Subcutaneous abdominal adipose tissue (tissue), 5 donors: ENCODE measurements around the gene VWA5B1.
"Not testable (repeated sequence)": the region's sequence is repeated elsewhere in the genome, so short reads cannot be mapped to it uniquely, and the experiment has no call there.

Source experiments
- H3K27ac ChIP-seq: one replicate; pipeline ENCODE4 v1.7.0; 2013; ENCODE audit warnings: low read depth, mild to moderate bottlenecking, inconsistent platforms, low read length, moderate library complexity
- H3K27me3 ChIP-seq, 5 donors: one replicate each; pipeline ENCODE4 v1.7.0; 2013; ENCODE audit warnings: low read length in 5 of 5, inconsistent platforms in 1 of 5; ENCODE audit not compliant: control insufficient read depth in 5 of 5, insufficient read depth in 4 of 5
- H3K36me3 ChIP-seq, 5 donors: one replicate each; pipeline ENCODE4 v1.7.0; 2013; ENCODE audit warnings: low read length in 5 of 5; ENCODE audit not compliant: control insufficient read depth in 5 of 5, insufficient read depth in 5 of 5
- H3K4me1 ChIP-seq, 5 donors: one replicate each; pipeline ENCODE4 v1.7.0; 2013; ENCODE audit warnings: low read length in 5 of 5, mild to moderate bottlenecking in 3 of 5, moderate library complexity in 1 of 5; ENCODE audit not compliant: control insufficient read depth in 5 of 5, insufficient read depth in 5 of 5
- H3K4me3 ChIP-seq, 5 donors: one replicate each; pipeline ENCODE4 v1.7.0; 2013; ENCODE audit warnings: low read length in 5 of 5, low read depth in 1 of 5
- H3K9ac ChIP-seq, 5 donors: one replicate each; pipeline ENCODE4 v1.7.0; 2013; ENCODE audit warnings: low read length in 5 of 5, mild to moderate bottlenecking in 4 of 5, moderate library complexity in 3 of 5
- H3K9me3 ChIP-seq, 5 donors: one replicate each; pipeline ENCODE4 v1.7.0; 2013; ENCODE audit warnings: low read length in 5 of 5; ENCODE audit not compliant: control insufficient read depth in 5 of 5
- donor health status: healthy.
- donor health status: healthy.
- donor health status: healthy.
- donor health status: healthy.
- donor health status: healthy.

The VWA5B1 gene

DNA sequence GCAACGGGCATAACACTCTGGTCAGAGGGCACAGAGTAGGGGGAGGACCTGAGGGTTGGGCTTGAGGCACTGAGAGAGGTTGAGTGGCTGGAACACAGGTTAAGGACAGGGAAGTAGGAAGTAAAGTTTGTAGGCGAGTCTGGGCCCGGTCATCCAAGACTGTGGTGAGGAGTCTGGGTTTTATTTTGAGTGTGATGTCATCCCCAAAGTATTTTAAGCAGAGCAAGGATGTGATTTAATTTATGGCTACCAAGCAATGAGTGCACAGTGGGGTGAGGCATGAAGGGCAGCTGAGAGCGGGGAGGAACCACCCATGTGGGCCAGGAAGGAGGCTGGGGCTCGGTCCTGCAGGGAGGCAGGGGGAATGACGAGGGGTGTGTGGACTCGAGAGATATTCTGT is 11.2 kb upstream of the VWA5B1 start:
- peaks cover 0 to 11% (median 2%) of the 10 kb centered on the region in 5 donors for H3K27me3 ChIP-seq
- H3K9me3 ChIP-seq: no peaks in the 10 kb centered on the region
- no peaks in the 10 kb centered on the region for H3K36me3 ChIP-seq
- H3K9ac ChIP-seq: no peak overlapping the region
- H3K27ac ChIP-seq: no peak overlapping the region
- no peak overlapping the region for H3K4me3 ChIP-seq
- no peaks in the 10 kb centered on the region for H3K4me1 ChIP-seq

DNA sequence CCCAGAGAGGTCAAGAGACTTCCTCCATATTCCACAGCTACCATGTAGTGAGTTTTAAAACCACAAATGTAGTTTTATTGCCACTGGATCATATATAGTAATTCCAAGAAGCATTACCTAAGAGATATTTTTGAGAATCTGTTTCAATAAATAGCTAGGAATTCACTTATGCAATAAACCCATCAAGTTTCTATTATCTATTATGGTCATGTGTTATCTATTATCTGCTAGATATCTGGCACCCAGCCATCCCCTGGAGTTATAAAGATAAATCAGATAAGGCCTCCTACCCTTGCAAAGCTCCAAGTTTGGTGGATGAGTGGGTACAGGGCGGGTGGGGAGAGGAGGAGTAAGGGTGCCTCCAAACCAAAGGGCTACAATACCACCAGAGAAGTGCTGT is 10.3 kb upstream of the VWA5B1 start:
- no peak overlapping the region for H3K27ac ChIP-seq
- H3K27me3 ChIP-seq: peaks cover 0 to 13% (median 2%) of the 10 kb centered on the region in 5 donors
- no peaks in the 10 kb centered on the region for H3K36me3 ChIP-seq
- H3K9ac ChIP-seq: no peak overlapping the region
- no peaks in the 10 kb centered on the region for H3K4me1 ChIP-seq
- H3K9me3 ChIP-seq: peaks cover 0 to 2% (median 0%) of the 10 kb centered on the region in 5 donors
- H3K4me3 ChIP-seq: no peak overlapping the region

DNA sequence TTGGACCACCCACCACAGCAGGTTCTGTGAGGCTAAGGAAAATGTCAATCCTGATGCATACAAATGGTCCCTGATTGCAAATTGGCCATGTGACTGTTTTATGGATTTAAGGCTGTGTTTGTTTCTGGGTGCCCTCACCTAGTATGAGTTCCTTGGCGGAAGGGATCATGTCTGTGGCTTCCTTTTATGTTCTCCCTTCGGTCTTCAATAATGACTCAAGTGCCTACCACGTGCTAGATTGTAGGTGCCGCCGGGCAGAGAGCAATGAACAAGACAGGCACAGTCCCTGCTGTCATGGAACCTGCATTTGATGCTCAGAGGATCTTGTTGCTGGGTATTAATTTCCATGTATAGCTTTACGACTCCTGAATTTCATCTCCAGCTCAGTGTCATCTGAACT is 9.8 kb upstream of the VWA5B1 start:
- Histone ChIP-seq H3K27me3 (peaks cover 0 to 8% (median 2%) of the 10 kb centered on the region in 5 donors), H3K36me3 (no peaks in the 10 kb centered on the region), H3K4me1 (no peaks in the 10 kb centered on the region), H3K4me3 (no peak overlapping the region), H3K27ac (no peak overlapping the region), H3K9ac (no peak overlapping the region), H3K9me3 (peaks cover 0 to 6% (median 0%) of the 10 kb centered on the region in 5 donors)

DNA sequence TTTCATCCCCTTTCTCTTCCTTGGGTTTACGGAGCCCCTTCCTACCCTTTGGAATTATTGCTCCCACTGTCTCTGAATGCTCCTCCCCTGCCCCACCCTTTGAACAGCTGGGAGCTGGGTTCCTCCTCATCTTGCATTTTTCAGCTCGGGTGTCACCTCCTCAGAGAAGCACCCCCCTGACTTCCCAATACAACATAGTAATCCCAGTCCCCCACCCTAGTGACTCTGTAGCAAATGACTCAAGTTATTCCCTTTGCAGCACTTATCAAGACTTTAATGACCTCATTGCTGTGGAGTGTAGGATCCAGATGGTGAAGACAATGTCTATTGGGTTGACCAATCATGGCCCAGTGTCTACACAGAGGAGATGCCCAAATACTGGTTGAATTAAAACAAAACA is 8.9 kb upstream of the VWA5B1 start:
- peaks cover 0 to 3% (median 0%) of the 10 kb centered on the region in 5 donors for H3K27me3 ChIP-seq
- H3K27ac ChIP-seq: no peak overlapping the region
- H3K9ac ChIP-seq: no peak overlapping the region
- no peaks in the 10 kb centered on the region for H3K36me3 ChIP-seq
- H3K4me3 ChIP-seq: no peak overlapping the region
- no peaks in the 10 kb centered on the region for H3K4me1 ChIP-seq
- H3K9me3 ChIP-seq: peaks cover 0 to 6% (median 0%) of the 10 kb centered on the region in 5 donors

DNA sequence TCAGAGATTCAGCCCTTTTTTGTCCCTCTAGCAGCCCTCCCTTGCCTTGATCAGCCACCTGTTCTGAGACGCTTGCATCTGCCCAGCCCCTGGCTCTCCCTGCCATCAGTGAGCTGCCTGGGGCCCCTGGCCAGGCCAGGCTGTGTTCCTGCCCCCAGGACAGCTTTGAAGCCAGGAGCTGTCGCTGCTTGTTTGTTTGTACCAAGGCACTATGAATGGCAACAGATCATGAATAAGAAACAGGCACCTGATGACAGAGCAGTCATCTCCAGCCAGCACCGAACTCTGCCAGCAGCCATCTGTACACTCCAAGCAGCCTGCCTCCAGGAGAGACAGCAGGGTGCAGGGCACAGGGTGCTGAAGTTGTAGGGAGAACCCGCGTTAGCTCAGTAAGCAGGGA is 8.1 kb upstream of the VWA5B1 start:
- Histone ChIP-seq H3K4me3 (no peak overlapping the region), H3K27me3 (peaks cover 0 to 3% (median 0%) of the 10 kb centered on the region in 5 donors), H3K27ac (no peak overlapping the region), H3K9me3 (peaks cover 0 to 6% (median 0%) of the 10 kb centered on the region in 5 donors), H3K4me1 (no peaks in the 10 kb centered on the region), H3K9ac (no peak overlapping the region), H3K36me3 (no peaks in the 10 kb centered on the region)

DNA sequence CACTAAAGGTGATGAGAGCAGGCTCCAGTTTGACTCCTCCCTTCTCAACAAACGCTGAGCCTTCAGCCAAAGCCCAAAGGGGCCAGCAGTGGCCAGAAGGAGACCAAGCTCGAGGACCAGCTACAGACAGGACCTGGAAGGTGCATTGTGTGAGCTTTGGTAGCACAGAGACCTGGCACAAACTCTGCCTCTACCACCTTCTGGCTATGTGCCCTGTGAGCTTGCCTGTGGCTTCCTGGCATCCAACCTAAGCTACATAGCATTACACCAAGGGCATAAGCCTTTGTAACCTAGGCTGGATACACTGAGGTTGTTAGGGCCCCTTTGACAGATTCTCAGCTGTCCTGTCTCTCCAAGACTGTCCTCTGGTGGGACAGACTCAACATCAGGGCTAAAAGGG is 6.6 kb upstream of the VWA5B1 start:
- Histone ChIP-seq H3K9ac (no peak overlapping the region), H3K36me3 (no peaks in the 10 kb centered on the region), H3K9me3 (peaks cover 0 to 6% (median 0%) of the 10 kb centered on the region in 5 donors), H3K4me1 (no peaks in the 10 kb centered on the region), H3K27me3 (peaks cover 0 to 4% (median 2%) of the 10 kb centered on the region in 5 donors), H3K4me3 (no peak overlapping the region), H3K27ac (no peak overlapping the region)

DNA sequence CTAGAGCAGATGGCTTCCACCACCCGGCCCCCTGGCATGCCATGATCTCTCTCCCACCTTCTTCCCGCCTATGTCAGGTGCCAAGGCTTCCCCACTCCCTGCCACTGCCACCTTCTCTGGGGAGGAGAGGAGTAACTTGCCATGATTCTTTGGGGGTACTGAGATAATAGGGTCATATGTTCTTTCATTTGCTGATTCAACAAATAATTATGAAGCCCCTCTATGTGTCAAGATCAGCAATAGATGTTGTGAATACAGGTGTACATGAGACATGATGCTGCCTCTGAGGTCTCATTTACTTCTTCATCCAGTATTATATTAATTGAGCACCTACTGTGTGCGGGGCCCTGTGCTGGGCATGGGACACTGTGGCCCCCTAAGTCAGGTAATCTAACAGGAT is 6.0 kb upstream of the VWA5B1 start:
- H3K27me3 ChIP-seq: peaks cover 0 to 10% (median 2%) of the 10 kb centered on the region in 5 donors
- no peaks in the 10 kb centered on the region for H3K36me3 ChIP-seq
- peaks cover 0 to 6% (median 0%) of the 10 kb centered on the region in 5 donors for H3K9me3 ChIP-seq
- H3K9ac ChIP-seq: no peak overlapping the region
- no peak overlapping the region for H3K4me3 ChIP-seq
- no peak overlapping the region for H3K27ac ChIP-seq
- H3K4me1 ChIP-seq: no peaks in the 10 kb centered on the region

DNA sequence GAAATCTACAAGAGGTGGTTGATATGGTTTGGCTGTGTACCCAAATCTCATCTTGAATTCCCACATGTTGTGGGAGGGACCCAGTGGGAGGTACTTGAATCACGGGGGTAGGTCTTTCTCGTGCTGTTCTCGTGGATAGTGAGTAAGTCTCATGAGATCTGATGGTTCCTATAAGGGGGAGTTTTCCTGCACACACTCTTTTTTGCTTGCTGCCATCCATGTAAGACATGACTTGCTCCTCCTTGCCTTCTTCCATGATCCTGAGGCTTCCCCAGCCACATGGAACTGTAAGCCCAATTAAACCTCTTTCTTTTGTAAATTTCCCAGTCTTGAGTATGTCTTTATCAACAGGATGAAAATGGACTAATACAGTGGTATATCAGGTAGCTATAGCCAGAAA is 5.2 kb upstream of the VWA5B1 start:
- Histone ChIP-seq H3K4me1 (peaks cover 0 to 2% (median 0%) of the 10 kb centered on the region in 5 donors), H3K9ac (no peak overlapping the region), H3K27me3 (peaks cover 0 to 15% (median 2%) of the 10 kb centered on the region in 5 donors), H3K27ac (no peak overlapping the region), H3K36me3 (no peaks in the 10 kb centered on the region), H3K9me3 (peaks cover 0 to 6% (median 0%) of the 10 kb centered on the region in 5 donors), H3K4me3 (no peak overlapping the region)

DNA sequence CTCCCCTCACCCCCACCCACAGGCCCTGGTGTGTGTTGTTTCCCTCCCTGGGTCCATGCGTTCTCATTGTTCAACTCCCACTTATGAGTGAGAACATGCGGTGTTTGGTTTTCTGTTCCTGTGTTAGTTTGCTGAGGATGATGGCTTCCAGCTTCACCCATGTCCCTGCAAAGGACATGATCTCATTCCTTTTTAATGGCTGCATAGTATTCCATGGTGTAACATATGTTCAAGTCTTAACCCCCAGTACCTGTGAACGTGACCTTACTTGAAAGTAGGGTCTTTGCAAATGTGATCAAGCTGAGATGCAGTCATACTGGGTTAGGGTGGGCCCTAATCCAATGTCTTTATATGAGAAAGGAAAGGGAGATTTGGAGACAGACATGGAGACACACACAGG is 3.0 kb upstream of the VWA5B1 start:
- not testable (repeated sequence) for H3K27ac ChIP-seq, H3K9me3 ChIP-seq
- peaks cover 5 to 37% (median 18%) of the 10 kb centered on the region in 5 donors for H3K27me3 ChIP-seq

DNA sequence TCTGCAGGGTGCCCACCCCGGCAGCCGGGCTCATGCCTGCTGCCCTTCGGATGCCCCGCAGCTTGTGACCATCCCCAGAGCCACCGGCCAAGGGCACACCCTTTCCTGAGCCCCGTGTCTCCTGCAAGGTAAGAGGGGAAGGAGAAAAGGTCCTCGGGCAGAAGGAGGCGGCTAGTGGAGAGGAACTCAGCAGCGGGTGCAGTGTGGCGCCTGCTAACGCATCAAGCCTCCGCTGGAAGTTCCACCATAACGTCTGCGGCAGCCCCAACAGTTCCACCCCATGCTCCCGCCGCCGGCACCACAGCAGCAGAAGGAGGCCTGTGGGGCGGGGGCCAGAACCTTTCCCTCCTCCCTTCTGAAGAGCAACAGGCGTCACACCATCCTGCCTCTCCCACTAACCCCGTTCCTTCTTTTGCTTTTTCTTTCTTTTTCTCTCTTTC is 990 bp downstream of the VWA5B1 start:
- Histone ChIP-seq H3K27me3 (peaks cover 16 to 54% (median 29%) of the 10 kb centered on the region in 5 donors), H3K36me3 (no peaks in the 10 kb centered on the region), H3K4me3 (no peak overlapping the region), H3K27ac (no peak overlapping the region), H3K9ac (no peak overlapping the region), H3K4me1 (peaks cover 0 to 10% (median 2%) of the 10 kb centered on the region in 5 donors), H3K9me3 (no peaks in the 10 kb centered on the region)

More for the DNA sequence above, 3.0 kb upstream of the VWA5B1 start:
- not testable (repeated sequence) for H3K4me3 ChIP-seq, H3K36me3 ChIP-seq, H3K9ac ChIP-seq
- peaks cover 0 to 10% (median 2%) of the 10 kb centered on the region in 5 donors for H3K4me1 ChIP-seq
